T-helper 2 cell (primary cell): ENCODE results near the gene RNASE12.
"Not testable (repeated sequence)": the region's sequence is repeated elsewhere in the genome, so short reads cannot be mapped to it uniquely, and the experiment has no call there.

ENCODE experiments used
- DNase-seq, 5 experiments: peaks; one replicate each; pipeline versions ENCODE4 v3.0.0 to v3.0.0-alpha.2; 2012 to 2022
- total RNA-seq, 2 donors: gene quantifications; one replicate each; lab custom pipeline; 2026; lab: John Stamatoyannopoulos, UW

The RNASE12 gene, protein sequence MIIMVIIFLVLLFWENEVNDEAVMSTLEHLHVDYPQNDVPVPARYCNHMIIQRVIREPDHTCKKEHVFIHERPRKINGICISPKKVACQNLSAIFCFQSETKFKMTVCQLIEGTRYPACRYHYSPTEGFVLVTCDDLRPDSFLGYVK
- 0 reads per million in 2 donors for total RNA-seq

DNA sequence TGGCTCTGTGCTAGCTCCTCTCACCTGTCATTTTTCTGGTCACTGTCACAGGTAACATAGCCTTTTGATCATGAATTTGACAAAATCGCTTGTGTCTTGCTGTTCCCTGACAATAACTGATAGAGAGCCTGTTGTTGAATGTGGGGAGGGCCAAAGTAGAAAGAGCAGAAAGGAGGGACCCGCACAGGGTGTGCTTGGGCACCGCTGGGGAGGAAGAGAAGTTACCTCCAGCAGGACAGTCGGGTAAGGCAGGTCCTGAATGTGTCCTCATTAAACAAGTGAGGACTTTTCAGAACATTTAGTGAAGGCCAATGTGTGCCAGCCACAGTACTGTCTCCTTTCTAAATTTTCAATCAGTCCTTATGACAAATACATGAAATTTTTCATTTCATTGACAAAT lies at the start of gene RNASE12:
Gene RNASE12 (minus strand): TSS at position 142 of the 400 bp plus-strand sequence. CDS start 653 bp downstream, outside the sequence.
- no peak for DNase-seq

DNA sequence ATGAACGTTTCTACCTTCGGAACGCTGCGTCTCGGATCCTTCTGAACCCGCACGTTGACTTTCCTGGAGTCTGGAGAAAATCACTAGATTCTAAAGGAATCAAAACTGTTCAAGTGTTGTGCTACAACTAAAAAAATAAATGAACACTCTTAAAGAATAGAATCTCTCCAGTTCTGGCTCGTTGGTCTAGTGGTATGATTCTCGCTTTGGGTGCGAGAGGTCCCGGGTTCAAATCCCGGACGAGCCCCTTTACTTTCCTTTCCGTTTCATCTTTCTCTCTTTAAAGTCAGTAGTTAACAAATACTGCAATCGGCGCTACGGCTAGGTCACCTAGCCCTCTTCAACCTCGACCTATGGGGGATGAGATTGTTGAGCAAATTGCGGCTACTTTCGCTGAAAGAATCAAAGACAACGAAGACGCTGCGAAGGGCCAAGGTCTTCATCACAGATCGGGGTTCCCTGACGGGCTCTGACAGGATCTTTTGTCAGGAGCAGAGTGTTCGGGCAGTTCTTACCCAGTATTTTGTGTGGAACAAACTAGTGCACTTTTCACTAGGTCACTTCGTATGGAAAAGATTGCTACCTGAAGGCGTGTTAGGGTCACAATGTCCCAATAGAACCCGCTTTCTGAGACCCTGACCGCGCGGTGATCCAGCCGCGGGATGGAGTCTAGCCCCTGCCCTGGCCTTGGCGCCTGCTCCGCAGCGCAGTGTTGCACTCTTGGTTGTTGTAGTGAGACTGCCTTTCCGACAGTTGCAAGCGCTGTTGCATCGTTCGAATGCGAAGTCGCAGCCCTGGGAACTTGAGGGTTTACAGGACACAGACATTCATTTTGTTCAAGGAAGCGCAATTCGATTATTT lies 41.9 kb upstream of the RNASE12 start:
- DNase-seq, result peak in 4 of 5 experiments; percentile 24 to 59 (median 46)

DNA sequence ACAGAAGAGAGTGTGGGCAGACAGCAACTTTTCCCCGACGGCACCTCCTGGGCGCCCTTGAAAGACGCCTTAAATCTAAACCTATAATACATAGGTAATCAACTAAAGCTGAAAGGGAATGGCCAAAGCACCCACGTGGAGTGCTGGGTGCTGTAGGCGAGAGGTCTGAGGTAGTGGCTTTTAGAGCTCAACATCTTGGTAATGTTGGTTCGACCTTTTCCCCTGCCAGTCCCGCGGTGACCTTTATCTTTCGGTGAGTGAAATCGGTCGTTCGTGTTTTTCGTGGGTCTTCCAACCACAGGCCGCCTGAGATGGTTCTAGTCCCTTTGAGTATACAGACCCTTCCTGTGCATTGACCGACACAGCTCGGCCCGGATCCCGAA lies 41.3 kb upstream of the RNASE12 start:
- no peak for DNase-seq

DNA sequence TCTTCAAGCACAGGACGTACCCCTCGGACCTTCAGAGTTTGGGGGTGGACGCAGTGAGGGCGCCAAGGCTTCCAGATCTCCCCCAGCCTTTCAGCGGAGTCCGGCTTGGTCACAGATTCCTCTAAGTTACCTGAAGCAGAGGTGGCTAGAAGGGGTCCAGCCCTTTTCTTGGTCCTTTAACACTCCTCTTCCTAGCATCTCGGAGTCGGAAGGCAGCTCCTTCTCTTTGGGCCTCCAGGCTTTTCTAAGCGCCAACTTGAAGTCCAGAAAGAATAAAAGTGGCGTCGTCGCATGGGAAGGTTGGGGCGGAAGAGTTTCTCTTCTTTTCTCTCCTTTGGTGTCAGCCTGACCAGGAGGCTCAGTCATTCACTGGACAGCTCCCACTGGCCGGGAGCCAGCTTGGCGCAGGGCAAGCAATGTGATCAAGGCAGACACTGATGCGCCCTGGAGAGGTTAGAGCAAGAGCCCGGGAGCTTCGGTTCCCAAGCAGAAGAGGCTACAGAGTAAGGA lies 40.8 kb upstream of the RNASE12 start:
- DNase-seq, result no peak

DNA sequence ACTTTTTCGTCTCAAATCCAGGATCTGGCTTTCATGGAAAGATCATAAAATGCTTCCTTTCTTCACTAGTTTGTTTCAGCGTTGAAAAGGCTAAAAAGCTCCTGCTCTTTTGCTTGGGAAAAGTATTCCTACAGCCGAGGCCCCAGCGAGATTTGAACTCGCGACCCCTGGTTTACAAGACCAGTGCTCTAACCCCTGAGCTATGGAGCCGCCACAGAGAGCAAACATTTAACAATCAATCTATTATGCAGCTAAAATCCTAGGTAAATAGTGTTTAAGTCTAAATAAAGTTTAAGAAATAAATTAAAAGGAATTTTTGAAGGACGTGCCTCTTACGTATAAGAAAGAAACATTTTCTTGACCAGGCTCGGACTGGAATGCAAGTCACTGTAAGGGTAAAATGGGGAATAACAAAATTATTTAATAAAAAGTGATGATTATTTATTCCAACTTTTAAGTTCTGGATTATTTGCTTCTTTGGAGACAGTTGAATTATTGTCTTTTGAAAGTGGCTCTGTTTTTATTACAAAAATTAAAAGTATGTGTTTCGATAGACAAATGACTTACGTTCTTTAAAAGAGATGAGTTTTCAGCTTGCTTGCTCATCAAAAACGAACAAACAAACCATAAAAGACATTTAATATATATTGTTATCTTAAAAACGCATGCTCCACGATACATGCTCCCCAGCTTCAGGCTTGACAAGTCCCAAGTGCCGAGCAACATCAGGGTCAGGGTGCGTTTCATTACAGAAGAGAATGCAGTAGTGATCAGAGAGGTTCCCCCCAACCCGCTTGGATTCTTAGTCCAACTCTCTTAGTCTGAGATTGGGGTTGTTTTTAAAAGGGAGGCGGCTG lies 40.1 kb upstream of the RNASE12 start:
- DNase-seq, result peak in 2 of 5 experiments; percentile 39 to 45

DNA sequence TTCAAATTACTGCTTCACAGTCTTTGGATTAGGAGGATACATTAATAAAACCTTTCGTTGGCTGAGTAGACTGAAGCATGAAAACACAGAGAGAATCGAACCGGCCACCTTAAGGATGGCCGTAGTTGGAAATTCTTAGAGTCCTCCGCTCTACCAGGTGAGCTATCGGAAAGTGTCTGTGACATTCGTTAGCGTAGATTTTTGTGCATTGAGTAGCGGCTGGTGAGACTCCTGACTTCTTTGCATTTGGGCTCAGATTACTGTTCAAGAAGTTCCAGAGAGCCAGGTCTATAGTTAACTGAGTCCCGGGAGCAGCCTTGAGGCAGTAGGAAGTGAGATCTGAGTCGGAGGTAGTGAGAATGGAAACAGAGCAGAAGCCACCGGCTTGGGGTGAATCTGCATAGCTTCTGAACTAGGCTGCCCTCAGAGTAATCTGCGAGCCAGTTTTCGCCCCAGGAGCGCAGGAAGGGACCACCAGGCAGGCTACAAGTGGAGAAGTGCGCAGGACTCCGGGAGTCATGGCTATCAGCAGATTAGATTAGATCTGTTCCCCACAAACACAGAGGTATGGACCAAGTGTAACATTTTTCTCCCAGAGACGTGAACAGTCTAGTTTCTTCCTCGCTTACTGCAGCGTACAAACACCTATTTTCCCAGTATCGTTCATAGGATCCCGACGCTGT lies 39.3 kb upstream of the RNASE12 start:
- peak in 1 of 5 experiments; percentile 48 for DNase-seq

DNA sequence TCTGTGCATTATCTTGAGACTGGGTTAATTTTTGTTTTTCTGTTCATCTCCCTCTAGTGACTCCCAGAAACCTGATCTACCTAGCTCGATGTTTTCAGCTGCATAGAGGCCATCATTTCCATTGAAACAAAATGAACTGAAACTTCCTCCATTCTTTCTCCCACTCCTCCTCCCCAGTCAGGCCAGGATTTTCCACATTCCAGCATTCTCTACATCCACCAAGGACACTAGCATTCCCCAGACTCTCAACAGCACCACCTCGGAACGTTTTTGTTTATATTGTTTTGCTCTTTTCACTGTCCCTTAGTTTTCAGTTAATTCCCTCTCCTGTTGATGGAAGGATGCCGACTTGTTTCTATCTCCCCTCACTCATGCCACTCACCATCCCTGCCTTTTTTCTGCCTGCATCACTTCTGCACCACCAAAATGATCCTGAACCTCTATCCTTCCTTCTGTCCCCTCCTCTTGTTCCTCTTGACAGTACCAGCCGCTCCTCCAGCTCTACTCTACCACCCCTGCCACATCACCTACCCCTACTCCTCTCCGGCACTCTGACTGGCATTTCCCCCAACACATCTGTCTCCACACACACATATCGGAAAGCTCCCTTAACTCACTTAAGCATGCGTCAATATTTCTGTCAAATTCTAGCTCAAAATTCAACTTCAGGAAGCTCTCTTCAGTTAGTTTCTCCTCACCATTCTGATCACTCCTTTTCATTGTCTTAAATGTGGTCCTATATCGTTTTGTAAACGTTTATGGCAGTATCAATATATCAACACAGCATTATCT lies 37.1 kb upstream of the RNASE12 start:
- no peak for DNase-seq

DNA sequence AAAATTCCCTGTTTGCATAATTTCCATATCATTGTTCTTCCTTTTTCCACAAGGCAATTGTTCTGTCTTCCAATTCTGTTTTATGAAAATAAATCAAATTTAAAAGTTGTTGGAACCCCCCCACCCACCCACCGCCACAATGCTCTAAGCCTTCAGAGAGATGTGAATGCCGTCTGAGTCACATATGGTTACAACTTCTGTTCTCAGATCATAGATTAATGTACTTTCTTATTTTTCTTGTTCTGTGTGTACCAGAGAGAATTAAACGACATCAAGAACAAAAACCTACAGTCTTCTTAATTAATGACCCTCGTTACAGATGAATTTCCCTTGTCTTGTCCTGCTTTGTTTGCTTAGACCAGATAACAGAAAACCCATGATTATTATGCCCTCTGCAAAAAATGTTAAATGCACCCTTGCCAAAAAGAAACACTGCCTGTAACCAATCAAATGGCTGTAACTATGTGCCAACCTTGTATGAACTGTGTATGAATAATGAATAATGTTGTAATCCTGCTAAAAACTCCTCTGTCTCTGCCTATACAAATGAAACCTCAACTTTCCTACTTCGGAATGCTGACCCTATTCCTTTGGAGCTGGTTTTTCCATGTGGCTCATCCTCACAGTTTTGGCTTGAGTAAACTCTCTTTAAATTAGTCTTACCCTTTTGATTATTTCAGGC lies 36.3 kb upstream of the RNASE12 start:
- DNase-seq, result no peak

DNA sequence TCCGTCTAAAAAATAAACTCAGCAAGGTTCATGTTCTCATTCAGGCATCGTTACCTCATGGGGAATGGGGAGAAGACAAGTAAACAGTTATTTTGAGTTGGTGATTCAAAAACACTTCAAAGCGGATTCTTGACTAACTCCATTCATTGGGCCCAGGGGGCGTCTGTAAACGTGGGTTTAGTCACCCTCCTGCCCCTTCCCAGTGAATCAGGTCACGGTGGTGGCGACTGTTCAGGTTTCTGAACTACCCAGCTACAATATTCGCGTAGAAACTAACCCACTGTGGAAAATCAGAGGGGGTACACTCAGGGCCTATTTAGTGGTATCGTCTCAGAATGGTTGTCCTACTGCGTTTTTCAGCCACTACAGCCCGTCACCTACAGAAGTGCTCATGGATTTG lies 35.1 kb upstream of the RNASE12 start:
- DNase-seq, result no peak

DNA sequence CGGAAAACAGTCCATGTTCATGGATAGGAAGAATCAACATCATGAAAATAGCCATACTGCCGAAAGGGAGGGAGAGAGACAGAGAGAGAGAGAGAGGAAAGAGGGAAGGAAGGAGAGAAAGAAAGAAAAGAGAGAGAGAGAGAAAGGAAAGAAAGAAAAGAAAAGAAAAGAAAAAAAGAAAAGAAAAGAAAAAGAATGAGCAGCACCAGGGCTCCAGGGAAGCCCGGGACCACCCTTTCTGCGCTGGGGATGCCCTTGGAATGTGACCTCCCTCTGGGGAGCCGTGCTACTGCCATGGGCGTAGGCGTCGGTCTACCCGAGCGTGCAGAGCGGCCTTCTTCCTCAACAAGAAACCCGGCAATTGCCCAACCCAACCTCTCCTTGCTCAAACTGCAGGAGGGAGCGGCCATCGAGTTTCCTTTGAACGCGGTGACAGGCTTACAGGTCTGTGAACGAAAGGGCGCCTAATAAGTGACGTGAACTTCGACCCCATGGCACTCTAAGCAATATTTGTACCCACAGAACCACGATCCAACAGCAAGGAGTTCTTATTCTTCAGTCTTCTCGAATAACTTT lies 33.4 kb upstream of the RNASE12 start:
- peak in 2 of 5 experiments; percentile 42 to 72 for DNase-seq

DNA sequence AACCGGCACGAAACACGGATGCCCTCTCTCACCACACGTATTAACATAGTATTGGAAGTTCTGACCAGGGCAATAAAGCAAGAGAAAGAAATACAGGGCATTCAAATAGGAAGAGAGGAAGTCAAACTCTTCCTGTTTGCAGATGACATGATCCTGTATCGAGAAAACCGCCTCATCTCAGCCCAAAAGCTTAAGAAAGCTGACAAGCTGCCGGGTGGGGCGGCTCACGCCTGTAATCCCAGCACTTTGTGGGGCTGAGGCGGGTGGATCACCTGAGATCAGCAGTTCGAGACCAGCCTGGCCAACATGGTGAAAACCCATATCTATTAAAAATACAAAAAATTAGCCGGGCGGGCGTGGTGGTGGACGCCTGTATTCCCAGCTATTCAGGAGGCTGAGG lies 32.6 kb upstream of the RNASE12 start:
- DNase-seq, result no peak

DNA sequence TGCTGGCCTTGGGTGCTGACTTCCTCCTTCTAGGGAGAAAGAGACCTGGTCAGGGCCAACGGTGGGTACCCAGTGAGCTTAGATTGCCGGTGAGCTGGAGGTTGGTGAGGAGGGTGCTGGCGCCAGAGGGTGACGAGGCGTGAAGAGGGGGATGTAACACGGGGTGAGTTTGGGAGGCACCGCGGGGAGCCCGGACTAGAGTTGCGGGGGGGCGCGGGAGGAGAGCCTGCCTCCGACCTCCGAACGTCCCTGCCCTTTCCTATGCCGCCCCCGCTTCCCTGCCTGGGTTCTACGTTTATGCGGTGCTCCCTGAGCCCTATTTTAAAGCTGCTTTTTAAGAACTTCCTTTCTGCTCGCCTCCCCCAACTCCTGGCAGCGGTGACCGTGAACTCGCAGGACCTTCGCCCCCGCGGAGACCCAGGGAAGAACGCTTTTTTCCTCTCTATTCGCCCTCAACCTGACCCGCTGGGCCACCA lies 31.7 kb upstream of the RNASE12 start:
- DNase-seq, result no peak

DNA sequence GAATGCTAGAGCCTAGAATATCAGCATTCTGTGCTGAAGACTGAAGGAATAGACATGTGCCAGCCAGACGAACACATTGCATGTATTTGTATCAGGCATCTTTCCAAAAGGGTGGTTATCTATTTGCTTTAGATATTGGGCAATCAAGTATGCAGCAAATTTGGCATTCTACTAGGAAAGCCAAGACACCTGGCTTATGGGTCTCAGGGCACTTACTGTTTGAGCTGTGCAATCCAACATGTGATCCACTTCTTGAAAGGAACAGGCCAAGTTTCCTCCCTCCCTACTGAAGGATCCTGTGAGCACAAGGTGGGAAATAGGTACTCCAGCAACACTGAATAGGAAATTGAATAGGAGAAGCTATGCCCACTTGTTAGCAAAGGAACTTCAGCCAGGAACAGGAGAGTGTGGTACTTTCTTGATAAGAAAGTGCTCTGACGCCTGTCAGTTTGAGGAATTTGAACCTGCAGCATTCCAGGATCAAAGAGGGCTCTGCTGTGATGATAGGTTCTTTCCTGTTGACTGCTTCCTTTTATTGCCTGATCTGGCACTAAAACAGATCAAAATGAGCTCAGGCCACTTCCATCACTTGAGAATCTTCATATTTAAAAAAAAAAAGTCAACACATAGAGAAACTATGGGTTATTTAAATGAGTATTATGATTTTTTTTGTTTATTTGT lies 29.8 kb upstream of the RNASE12 start:
- DNase-seq, result no peak

DNA sequence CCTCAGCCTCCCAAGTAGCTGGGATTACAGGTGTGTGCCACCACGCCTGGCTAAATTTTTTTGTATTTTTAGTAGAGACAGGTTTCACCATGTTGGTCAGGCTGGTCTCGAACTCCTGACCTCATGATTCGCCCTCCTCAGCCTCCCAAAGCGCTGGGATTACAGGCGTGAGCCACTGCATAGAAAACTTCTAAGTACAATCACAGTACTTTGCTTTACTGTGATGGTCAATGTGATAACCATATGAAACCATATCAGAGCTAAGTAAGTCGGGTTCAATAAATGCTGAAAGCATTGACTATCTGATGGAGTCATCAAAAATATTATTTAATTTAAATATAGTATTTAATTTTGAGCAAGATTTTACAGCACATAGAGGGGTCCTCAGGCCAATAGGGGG lies 28.5 kb upstream of the RNASE12 start:
- not testable (repeated sequence) for DNase-seq

DNA sequence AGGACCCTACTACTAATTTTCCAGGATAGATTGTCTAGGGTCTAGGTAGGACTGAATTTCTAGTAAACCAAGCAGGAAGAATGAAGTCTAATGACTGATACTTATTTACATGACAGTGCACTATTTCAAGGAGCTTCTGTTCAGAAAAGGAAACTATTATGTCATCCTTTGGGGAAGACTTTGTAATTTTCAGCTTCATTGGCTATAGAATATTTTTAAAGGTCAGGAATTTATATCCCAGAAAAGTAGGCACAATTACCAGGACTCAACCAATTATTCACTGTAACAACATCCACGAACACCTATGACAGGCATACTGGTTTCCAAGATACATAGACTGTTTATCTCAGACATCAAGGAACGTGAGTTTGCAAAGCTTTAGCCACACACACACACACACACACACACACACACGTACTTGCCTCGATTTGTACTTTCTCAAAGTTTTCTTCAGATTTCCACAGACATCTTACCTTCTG lies 27.1 kb upstream of the RNASE12 start:
- no peak for DNase-seq

DNA sequence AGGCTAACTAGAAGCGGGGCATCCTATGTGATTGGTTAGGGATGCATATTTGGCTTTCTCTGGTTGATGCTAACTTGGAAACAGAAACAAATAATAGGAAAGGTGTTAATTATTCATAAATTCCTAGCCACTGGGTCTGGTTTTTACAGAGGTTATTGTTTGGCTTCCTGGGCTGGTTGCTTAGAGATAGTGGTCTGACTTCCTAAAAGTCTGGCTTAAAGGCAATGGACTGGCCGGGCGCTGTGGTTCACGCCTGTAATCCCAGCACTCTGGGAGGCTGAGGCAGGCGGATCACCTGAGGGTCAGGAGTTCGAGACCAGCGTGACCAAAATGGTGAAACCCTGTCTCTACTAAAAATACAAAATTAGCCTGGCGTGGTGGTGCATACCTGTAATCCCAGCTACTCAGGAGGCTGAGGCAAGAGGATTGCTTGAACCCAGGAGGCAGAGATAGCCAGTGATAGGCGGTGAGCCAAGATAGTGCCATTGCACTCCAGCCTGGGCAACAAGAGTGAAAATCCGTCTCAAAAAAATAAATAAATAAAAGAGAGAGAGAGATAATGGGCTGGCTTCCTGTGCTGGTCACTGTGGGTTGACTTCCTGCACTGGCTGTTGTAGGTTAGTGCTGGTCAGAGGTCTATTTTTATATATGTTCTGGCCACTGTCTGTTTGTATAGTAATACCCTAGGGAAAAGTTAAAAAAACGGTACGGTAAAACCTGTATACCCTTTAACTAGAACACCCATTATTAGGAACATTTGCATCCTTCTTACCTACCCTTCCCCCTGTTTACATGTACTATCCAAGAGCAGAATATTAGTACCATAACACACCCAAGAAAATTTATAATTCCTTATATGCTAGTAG lies 26.2 kb upstream of the RNASE12 start:
- no peak for DNase-seq

DNA sequence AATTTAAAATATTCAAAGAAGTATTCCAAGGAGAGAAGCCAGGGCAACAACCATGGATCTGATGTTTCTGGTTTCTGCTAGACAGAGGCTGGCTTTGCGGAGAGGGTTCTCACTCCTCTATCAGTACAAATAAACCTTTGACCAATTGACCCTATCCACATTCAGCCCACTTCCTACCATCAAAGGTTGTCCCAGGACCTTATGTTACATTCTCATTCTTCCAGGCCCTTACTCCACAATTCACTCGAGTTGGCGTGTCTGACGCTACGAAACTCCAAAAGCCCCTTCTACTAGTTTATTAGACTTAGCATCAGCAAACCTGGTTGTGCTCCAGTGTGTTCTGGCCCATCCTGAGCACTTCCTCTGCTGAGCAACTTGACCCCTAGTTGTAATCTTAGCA lies 24.8 kb upstream of the RNASE12 start:
- DNase-seq, result no peak

DNA sequence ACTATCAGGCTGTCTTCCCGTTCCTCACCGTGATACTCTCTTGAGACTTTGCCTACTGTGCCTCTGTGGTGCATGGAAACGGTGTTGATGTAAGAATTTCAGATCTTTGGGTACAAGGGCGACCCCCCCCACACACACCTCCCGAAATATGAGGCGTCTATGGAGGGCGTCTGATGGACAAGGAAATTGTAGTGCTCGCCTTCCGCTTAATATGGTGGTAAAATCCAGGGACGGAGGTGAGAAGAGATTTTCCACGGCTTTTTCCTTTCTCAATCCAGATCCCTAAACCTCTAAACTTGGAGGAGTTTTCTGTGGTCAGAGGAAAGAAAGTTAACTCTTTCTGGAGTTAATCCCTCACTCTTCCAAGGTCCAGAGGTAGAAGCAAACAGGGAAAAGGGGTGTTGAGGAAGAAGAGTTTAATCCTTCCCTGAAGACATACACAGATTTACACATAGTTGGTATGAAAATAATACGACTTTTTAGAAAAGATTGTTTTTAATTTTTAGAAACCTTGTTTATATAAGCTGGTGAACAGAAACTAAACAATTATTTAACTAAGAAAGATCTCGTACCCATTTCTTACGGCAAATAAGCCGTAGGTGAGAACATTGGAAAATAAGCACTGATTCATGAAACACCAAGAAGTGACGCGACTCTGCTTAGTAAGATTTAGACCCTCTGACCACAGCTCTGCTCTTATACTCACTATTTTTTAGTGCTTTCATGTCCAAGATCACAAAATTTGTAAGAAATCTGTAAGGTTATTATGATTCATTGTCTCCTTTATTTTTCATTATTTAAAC lies 23.1 kb upstream of the RNASE12 start:
- peak in 1 of 5 experiments; percentile 46 for DNase-seq
